Activated CD4-positive, alpha-beta T cell treated with anti-CD3 and anti-CD28 coated beads, Interleukin-2, Interleukin-4, amounts not matched to agents 100 ng/mL and 50 ng/mL, durations not matched to agents 16 hours and 8 hours (primary cell): Measurements from ENCODE around the gene PCDHGB7.
"Not testable (repeated sequence)": the region's sequence is repeated elsewhere in the genome, so short reads cannot be mapped to it uniquely, and the experiment has no call there.

Experiments
- DNase-seq: peaks from one replicate; pipeline ENCODE4 v3.0.0-alpha.2; 2020; ENCODE audit warnings: low spot score

The PCDHGB7 gene

DNA sequence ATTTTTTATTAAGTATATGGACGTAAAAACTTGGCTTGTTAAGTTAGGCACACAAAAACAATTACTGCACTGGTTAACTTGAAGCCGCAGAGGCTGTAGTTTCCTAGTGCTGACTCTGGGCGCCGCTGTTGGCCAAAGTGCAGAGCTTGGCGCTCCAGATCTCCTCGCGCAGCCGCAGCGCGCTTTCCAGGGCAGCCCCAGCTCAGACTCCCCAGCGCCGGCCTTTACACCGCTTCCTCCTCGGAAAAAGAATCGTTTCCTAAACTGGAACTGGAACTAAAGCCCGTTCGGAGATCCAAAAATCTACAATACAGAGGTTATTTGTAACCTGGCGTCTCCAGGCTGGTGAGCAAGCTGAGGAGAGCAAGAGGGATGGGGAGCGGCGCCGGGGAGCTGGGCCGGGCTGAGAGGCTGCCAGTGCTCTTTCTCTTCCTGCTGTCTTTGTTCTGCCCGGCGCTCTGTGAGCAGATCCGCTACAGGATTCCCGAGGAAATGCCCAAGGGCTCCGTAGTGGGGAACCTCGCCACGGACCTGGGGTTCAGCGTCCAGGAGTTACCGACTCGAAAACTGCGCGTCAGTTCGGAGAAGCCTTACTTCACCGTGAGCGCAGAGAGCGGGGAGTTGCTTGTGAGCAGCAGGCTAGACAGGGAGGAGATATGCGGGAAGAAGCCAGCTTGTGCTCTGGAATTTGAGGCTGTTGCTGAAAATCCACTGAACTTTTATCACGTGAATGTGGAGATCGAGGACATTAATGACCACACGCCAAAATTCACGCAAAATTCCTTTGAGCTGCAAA, 19.5 kb upstream of the PCDHGB7 start, which contains the start of gene PCDHGB5:
Gene PCDHGB5 (plus strand): TSS at position 192 of the 796 bp plus-strand sequence. CDS start 181 bp downstream, at position 373.
- DNase-seq = peak; percentile 46

DNA sequence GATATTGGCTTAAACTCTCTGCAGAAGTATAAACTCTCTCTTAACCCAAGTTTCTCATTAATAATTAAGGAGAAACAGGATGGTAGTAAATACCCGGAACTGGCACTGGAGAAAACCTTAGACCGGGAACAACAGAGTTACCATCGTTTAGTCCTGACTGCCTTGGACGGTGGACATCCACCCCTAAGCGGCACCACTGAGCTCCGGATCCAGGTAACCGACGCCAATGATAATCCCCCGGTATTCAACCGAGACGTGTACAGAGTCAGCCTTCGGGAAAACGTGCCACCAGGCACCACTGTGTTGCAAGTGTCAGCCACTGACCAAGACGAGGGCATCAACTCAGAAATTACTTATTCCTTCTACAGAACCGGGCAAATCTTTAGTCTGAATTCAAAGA, 18.9 kb upstream of the PCDHGB7 start:
- DNase-seq = no peak

DNA sequence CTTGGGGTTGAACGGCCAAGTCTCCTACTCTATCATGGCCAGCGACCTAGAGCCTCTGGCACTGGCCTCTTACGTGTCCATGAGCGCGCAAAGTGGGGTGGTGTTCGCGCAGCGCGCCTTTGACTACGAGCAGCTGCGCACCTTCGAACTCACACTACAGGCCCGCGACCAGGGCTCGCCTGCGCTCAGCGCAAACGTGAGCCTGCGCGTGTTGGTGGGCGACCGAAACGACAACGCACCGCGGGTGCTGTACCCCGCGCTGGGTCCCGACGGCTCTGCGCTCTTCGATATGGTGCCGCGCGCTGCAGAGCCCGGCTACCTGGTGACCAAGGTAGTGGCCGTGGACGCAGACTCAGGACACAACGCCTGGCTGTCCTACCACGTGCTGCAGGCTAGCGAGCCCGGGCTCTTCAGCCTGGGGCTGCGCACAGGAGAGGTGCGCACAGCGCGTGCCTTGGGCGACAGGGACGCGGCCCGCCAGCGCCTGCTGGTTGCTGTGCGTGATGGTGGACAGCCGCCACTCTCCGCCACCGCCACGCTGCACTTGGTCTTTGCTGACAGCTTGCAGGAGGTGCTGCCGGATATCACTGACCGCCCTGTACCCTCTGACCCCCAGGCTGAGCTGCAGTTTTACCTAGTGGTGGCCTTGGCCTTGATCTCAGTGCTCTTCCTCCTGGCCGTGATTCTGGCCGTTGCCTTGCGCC, 17.8 kb upstream of the PCDHGB7 start:
- no peak for DNase-seq

DNA sequence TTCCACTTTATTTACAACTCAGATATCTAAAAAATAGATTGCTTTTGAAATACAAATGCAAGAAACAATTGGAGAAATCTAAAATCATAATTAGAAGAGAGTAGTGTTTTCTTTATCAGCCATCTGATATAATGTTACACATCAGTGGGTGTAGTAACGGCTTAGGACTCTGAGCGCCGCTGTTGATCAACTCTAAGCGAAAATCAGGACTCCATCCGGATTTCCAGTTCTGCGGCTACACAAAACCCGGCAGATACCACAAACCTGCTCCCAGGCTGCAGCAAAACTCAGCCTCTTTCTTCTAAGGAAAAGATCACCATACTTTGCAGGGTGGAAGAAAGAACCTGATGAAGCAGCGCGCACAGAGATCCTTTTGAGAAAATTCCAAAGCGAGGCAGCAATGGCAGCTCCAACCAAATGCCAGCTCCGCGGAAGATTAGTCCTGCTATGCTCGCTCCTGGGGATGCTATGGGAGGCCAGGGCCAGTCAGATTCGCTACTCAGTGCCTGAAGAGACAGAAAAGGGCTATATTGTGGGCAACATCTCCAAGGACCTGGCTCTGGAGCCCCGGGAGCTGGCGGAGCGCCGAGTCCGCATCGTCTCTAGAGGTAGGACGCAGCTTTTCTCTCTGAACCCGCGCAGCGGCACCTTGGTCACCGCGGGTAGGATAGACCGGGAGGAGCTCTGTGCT, 14.8 kb upstream of the PCDHGB7 start, which contains the start of gene PCDHGA9:
Gene PCDHGA9 (plus strand): TSS at position 226 of the 691 bp plus-strand sequence. CDS start 175 bp downstream, at position 401.
- no peak for DNase-seq

DNA sequence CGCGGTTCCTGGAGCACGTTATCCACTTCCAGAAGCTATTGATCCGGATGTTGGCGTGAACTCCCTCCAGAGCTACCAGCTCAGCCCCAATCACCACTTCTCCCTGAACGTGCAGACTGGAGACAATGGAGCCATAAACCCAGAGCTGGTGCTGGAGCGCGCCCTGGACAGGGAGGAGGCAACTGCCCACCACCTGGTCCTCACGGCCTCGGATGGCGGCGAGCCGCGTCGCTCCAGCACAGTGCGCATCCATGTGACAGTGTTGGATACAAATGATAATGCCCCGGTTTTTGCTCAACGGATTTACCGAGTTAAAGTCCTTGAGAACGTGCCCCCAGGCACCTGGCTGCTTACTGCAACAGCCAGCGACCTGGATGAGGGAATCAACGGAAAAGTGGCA, 14.1 kb upstream of the PCDHGB7 start:
- no peak for DNase-seq

DNA sequence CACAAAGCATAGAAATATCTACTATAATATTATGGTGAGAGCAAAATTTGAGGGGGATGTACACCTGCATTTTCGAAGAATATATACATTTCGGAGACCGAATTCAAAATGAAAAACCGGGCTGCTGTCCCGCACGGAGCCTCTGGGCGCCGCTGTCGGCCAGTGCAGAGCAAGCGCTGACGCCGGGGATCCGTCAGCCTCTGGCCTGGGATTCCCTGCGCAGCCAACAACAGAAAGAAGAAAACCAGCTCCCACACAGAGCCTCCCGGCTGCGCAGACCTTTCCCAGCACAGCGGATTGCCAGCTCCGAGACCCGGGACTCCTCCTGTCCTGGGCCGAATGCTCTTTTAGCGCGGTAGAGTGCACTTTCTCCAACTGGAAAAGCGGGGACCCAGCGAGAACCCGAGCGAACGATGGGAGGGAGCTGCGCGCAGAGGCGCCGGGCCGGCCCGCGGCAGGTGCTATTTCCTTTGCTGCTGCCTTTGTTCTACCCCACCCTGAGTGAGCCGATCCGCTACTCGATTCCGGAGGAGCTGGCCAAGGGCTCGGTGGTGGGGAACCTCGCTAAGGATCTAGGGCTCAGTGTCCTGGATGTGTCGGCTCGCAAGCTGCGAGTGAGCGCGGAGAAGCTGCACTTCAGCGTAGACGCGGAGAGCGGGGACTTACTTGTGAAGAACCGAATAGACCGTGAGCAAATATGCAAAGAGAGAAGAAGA, 9.5 kb upstream of the PCDHGB7 start, which contains the start of gene PCDHGB6:
Gene PCDHGB6 (plus strand): TSS at position 232 of the 716 bp plus-strand sequence. CDS start 182 bp downstream, at position 414.
- peak; percentile 42 for DNase-seq

DNA sequence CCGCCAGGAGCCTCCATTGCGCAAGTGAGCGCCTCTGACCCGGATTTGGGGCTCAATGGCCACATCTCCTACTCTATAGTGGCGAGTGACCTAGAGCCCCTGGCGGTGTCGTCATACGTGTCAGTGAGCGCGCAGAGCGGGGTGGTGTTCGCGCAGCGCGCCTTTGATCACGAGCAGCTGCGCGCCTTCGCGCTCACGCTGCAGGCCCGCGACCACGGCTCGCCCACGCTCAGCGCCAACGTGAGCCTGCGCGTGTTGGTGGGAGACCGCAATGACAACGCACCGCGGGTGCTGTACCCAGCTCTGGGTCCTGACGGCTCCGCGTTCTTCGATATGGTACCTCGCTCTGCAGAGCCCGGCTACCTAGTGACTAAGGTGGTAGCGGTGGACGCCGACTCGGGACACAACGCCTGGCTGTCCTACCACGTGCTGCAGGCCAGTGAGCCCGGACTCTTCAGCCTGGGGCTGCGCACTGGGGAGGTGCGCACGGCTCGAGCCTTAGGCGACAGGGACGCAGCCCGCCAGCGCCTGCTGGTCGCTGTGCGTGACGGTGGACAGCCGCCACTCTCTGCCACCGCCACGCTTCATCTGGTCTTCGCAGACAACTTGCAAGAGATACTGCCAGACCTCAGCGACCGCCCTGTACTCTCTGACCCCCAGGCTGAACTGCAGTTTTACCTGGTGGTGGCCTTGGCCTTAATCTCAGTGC, 7.7 kb upstream of the PCDHGB7 start:
- no peak for DNase-seq

DNA sequence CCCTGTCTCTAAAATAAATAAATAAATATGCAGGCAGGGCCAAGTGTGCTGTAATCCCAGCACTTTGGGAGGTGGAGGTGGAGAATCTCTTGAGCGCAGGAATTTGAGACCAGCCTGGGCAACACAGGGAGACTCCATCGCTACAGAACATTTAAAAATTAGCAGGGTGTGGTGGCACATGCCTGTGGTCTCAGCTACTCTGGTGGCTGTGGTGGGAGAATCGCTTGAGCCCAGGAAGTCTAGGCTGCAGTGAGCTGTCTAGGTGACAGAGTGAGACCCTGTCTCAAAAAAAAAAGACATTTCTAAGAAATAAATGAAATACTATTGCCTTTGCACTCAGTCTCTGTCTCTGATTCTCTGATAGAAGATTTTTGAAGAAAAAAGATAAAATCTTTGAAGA, 5.9 kb upstream of the PCDHGB7 start:
- DNase-seq = no peak

DNA sequence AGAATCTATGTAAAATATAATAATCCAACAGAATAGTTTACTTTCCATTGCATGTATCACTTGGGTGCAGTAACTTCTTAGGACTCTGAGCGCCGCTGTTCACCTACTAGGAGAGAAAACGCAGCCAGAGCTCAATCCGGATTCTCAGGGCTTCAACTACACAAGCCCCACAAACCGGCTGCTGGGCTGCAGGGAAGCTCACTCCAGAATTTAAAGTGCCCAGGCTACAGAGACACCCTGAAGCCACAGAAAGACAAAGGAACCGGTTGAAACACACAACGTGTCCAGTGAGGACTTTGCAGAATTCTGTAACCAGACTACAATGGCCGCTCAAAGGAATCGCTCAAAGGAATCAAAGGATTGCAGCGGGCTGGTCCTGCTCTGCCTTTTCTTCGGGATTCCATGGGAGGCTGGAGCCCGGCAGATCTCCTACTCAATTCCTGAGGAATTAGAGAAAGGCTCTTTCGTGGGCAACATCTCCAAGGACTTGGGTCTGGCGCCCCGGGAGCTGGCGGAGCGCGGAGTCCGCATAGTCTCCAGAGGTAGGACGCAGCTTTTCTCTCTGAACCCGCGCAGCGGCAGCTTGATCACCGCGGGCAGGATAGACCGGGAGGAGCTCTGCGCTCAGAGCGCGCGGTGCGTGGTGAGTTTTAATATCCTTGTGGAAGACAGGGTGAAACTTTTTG, 4.5 kb upstream of the PCDHGB7 start, which contains the start of gene PCDHGA10:
Gene PCDHGA10 (plus strand): TSS at position 134 of the 686 bp plus-strand sequence. CDS start 189 bp downstream, at position 323.
- DNase-seq = peak; percentile 57

DNA sequence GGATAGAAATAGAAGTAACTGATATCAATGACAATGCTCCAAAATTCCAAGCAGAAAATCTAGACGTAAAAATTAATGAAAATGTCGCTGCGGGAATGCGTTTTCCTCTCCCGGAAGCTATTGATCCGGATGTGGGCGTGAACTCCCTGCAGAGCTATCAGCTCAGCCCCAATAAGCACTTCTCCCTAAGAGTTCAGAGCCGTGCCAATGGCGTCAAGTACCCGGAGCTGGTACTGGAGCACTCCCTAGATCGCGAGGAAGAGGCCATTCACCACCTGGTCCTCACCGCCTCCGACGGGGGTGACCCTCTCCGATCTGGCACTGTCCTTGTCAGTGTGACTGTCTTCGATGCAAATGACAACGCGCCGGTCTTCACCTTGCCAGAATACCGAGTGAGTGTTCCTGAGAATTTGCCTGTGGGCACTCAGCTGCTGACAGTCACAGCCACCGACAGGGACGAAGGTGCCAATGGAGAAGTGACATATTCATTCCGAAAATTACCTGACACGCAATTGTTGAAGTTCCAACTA, 3.9 kb upstream of the PCDHGB7 start:
- DNase-seq = no peak

DNA sequence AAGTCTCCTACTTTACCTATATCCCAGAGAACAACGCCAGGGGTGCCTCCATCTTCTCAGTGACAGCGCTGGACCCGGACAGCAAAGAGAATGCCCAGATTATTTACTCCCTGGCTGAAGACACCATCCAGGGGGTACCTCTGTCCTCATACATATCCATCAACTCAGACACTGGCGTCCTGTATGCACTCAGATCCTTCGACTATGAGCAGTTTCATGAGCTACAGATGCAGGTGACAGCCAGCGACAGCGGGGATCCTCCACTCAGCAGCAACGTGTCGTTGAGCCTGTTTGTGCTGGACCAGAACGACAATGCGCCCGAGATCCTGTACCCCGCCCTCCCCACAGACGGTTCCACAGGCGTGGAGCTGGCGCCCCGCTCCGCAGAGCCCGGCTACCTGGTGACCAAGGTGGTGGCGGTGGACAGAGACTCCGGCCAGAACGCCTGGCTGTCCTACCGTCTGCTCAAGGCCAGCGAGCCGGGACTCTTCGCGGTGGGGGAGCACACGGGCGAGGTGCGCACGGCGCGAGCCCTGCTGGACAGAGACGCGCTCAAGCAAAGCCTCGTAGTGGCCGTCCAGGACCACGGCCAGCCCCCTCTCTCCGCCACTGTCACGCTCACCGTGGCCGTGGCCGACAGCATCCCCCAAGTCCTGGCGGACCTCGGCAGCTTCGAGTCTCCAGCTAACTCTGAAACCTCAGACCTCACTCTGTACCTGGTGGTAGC, 2.8 kb upstream of the PCDHGB7 start:
- not testable (repeated sequence) for DNase-seq

DNA sequence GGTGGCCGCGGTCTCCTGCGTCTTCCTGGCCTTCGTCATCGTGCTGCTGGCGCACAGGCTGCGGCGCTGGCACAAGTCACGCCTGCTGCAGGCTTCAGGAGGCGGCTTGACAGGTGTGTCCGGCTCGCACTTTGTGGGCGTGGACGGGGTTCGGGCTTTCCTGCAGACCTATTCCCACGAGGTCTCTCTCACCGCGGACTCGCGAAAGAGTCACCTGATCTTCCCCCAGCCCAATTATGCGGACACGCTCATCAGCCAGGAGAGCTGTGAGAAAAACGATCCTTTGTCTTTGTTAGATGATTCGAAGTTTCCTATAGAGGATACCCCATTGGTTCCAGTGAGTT, 2.2 kb upstream of the PCDHGB7 start:
- DNase-seq = not testable (repeated sequence)

DNA sequence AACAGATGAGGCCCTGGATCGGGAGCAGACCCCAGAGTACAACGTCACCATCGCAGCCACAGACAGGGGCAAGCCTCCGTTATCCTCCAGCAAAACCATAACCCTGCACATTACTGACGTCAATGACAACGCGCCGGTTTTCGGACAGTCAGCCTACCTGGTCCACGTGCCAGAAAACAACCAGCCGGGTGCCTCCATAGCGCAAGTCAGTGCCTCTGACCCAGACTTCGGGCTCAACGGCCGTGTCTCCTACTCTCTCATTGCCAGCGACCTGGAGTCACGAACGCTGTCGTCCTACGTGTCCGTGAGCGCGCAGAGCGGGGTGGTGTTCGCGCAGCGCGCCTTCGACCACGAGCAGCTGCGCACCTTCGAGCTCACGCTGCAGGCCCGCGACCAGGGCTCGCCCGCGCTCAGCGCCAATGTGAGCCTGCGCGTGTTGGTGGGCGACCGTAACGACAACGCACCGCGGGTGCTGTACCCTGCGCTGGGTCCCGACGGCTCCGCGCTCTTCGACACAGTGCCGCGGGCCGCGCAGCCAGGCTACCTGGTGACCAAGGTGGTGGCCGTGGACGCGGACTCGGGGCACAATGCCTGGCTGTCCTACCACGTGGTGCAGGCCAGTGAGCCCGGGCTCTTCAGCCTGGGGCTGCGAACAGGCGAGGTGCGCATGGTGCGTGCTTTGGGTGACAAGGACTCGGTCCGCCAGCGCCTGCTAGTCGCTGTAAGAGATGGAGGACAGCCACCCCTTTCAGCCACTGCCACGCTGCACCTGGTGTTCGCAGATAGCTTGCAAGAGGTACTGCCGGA, 1.8 kb downstream of the PCDHGB7 start:
- DNase-seq = no peak

DNA sequence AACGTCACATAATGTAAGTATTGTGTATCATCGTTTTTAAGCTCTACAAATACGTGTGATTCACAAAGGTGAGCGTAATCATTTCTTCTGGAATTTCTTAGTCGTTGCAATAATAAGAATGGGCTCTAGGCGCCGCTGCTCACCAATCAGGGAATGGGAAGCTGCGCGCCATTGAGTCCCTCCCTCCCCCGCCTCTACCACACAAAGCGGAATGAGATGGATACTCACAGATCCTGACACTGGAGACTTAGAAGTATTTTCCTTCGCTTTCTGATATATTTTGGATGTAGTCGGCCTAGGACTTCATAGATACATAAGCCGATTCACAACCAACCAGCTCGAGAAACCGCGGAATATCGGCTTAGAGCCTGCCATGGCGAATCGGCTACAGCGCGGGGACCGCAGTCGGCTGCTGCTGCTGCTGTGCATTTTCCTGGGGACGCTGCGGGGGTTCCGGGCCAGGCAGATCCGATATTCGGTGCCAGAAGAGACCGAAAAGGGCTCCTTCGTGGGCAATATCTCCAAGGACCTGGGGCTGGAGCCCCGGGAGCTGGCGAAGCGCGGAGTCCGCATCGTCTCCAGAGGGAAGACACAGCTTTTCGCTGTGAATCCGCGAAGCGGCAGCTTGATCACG, 3.5 kb downstream of the PCDHGB7 start, which contains the start of gene PCDHGA11:
Gene PCDHGA11 (plus strand): TSS at position 197 of the 634 bp plus-strand sequence. CDS start 177 bp downstream, at position 374.
- DNase-seq = peak; percentile 51

DNA sequence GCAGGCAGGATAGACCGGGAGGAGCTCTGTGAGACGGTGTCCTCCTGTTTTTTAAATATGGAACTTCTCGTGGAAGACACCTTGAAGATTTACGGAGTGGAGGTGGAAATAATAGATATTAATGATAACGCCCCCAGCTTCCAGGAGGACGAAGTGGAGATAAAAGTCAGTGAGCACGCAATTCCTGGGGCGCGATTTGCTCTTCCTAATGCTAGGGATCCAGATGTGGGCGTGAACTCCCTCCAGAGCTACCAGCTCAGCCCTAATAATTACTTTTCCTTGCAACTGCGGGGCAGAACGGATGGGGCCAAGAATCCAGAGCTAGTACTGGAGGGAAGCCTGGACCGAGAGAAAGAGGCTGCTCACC, 4.0 kb downstream of the PCDHGB7 start:
- no peak for DNase-seq

DNA sequence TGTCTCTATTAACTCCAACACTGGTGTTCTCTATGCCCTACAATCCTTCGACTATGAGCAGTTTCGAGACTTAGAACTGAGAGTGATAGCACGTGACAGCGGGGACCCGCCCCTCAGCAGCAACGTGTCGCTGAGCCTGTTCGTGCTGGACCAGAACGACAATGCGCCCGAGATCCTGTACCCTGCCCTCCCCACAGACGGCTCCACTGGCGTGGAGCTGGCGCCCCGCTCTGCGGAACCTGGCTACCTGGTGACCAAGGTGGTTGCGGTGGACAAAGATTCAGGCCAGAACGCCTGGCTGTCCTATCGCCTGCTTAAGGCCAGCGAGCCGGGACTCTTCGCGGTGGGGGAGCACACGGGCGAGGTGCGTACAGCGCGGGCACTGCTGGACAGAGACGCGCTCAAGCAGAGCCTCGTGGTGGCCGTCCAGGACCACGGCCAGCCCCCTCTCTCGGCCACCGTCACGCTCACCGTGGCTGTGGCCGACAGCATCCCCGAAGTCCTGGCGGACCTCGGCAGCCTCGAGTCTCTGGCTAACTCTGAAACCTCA, 5.3 kb downstream of the PCDHGB7 start:
- no peak for DNase-seq

DNA sequence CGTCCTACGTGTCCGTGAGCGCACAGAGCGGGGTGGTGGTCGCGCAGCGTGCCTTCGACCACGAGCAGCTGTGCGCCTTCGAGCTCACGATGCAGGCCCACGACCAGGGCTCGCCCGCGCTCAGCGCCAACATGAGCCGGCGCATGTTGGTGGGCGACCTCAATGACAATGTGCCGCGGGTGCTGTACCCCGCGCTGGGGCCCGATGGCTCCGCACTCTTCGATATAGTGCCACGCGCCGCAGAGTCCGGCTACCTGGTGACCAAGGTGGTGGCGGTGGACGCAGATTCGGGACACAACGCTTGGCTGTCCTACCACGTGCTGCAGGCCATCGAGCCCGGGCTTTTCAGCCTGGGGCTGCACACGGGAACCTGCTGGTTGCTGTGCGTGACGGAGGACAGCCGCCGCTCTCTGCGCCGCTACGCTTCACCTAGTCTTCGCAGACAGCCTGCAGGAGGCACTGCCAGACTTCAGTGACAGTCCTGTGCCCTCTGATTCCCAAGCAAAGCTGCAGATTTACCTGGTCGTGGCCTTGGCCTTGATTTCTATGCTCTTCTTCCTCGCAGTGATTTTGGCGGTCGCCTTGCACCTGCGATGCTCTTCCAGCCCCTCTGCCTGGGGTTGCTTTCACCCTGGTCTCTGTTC, 10.4 kb downstream of the PCDHGB7 start:
- no peak for DNase-seq
